K562 (cell line): ENCODE data around the gene VAPB. TPM values are rescaled to one million over a fixed set of nuclear protein-coding genes. Genes with fewer than 3 reads are reported as not detected.

Experiments used
- ATAC-seq: fragments of 200-7000 bp; cut with Tn5 transposase; 3 replicates; pipeline ENCODE4 v1.9.1; 2020; ENCODE audit warnings: moderate library complexity
- BruUV-seq: library from RNA; stranded (reverse); fragments of 400-500 nt; replicated peaks from 2 replicates; lab custom pipeline; 2021; lab: Mats Ljungman, UMichigan
- CTCF ChIA-PET: fragments of 300-600 bp; formaldehyde crosslinking; extraction: SDS; loops from one replicate; lab custom pipeline; 2021; ENCODE audit warnings: low intra/inter-chr PET ratio; lab: Yijun Ruan, JAX
- POLR2A ChIA-PET: fragments of 300-600, 350-650 bp; sonication (Branson Sonifier 250); formaldehyde crosslinking; extraction: SDS; loops from one replicate; lab custom pipeline; 2021; ENCODE audit warnings: antibody characterized with exemption, inconsistent platforms; lab: Yijun Ruan, JAX
- DNase-seq, 4 experiments: peaks; one replicate each; pipeline versions ENCODE4 v3.0.0 to v3.0.0-alpha.2; 2011 to 2018; ENCODE audit warnings: low spot score in 3 of 4, mixed read lengths in 3 of 4; ENCODE audit errors: extremely low read depth in 1 of 4
- FAIRE-seq: peaks from 2 replicates; lab custom pipeline; 2011; peaks lifted over from hg19 to GRCh38; lab: Jason Lieb, UNC
- H2AFZ ChIP-seq: 2 replicates; pipeline ENCODE4 v1.6.0; 2011; ENCODE audit warnings: low read depth, low read length, control low read depth, inconsistent platforms
- H3K27ac ChIP-seq: fragments of 200-600 bp; 3 replicates; pipeline ENCODE4 v1.8.0; 2011; ENCODE audit warnings: low read depth, mild to moderate bottlenecking, control low read depth, inconsistent platforms, low read length, moderate library complexity, mixed read lengths; ENCODE audit errors: extremely low read depth
- H3K27me3 ChIP-seq, 2 experiments: fragments of 300-600 bp in 1 of 2; 2 replicates in 1 of 2; 3 replicates in 1 of 2; pipeline versions ENCODE4 v1.6.0 to v1.8.0; 2011; ENCODE audit warnings: inconsistent platforms in 2 of 2, low read length in 2 of 2, mild to moderate bottlenecking in 1 of 2, mixed read lengths in 1 of 2, moderate library complexity in 1 of 2; ENCODE audit not compliant: control insufficient read depth in 2 of 2, insufficient read depth in 2 of 2
- H3K36me3 ChIP-seq: fragments of 300-600 bp; 3 replicates; pipeline ENCODE4 v1.8.0; 2011; ENCODE audit warnings: mild to moderate bottlenecking, low read length, inconsistent platforms; ENCODE audit not compliant: control insufficient read depth, insufficient read depth
- H3K4me1 ChIP-seq, 2 experiments: fragments of 200-600 bp in 1 of 2; replicated peaks in 1 of 2; 2 replicates in 1 of 2; 3 replicates in 1 of 2; pipeline versions ENCODE4 v1.5.1 to v1.8.0; 2011; ENCODE audit warnings: inconsistent platforms in 2 of 2, low read length in 2 of 2, mild to moderate bottlenecking in 1 of 2, mixed read lengths in 1 of 2, moderate library complexity in 1 of 2; ENCODE audit not compliant: control insufficient read depth in 2 of 2, insufficient read depth in 2 of 2
- H3K4me2 ChIP-seq: 2 replicates; pipeline ENCODE4 v1.6.1; 2011; ENCODE audit warnings: low read length, control low read depth, inconsistent platforms, mixed read lengths; ENCODE audit not compliant: insufficient read depth
- H3K4me3 ChIP-seq: fragments of 200-600 bp; sonication (generic), shearing (Covaris generic); 2 replicates; pipeline ENCODE4 v1.5.1; 2016; ENCODE audit warnings: control low read depth, inconsistent platforms
- H3K79me2 ChIP-seq: fragments of 200-600 bp; 3 replicates; pipeline ENCODE4 v1.8.0; 2011; ENCODE audit warnings: low read length, inconsistent platforms; ENCODE audit not compliant: control insufficient read depth, insufficient read depth
- H3K9ac ChIP-seq, 2 experiments: 2 replicates each; pipeline versions ENCODE4 v1.6.0 to v1.6.1; 2011; ENCODE audit warnings: low read depth in 2 of 2, low read length in 2 of 2, control low read depth in 1 of 2, inconsistent platforms in 1 of 2, mild to moderate bottlenecking in 1 of 2, mixed read lengths in 1 of 2; ENCODE audit not compliant: insufficient read depth in 1 of 2
- H3K9me1 ChIP-seq: one replicate; pipeline ENCODE4 v1.6.0; 2011; ENCODE audit warnings: inconsistent platforms, mild to moderate bottlenecking, low read length, moderate library complexity; ENCODE audit not compliant: control insufficient read depth, insufficient read depth
- H3K9me3 ChIP-seq: replicated peaks from 2 replicates; pipeline ENCODE4 v1.5.1; 2011; ENCODE audit warnings: low read depth, low read length, inconsistent platforms; ENCODE audit not compliant: control insufficient read depth, insufficient read depth
- H4K20me1 ChIP-seq: replicated peaks from 2 replicates; pipeline ENCODE4 v1.6.1; 2011; ENCODE audit warnings: low read length, inconsistent platforms, mixed read lengths; ENCODE audit not compliant: control insufficient read depth, insufficient read depth
- COPS2 ChIP-seq: fragments of 450-650 bp; conservative IDR thresholded peaks from 2 replicates; pipeline ENCODE4 v1.6.1; 2016; ENCODE audit warnings: mild to moderate bottlenecking, moderate library complexity
- DMBX1 ChIP-seq: fragments of 250-450 bp; sonication (Bioruptor Pico); IDR thresholded peaks from 2 replicates; pipeline ENCODE4 v1.8.0; 2022; ENCODE audit warnings: inconsistent platforms, mild to moderate bottlenecking, moderate library complexity, borderline replicate concordance
- EHMT2 ChIP-seq: fragments of 450-650 bp; IDR thresholded peaks from 2 replicates; pipeline ENCODE4 v1.6.1; 2018; ENCODE audit warnings: antibody characterized with exemption
- FOXJ2 ChIP-seq: fragments of 200-800 bp; sonication (Bioruptor generic); IDR thresholded peaks from 2 replicates; pipeline ENCODE4 v1.6.1; 2016; ENCODE audit warnings: missing genetic modification characterization, missing compliant biosample characterization
- GABPA ChIP-seq: fragments of 200-800 bp; sonication (Bioruptor generic); conservative IDR thresholded peaks from 2 replicates; pipeline ENCODE4 v1.6.1; 2016; ENCODE audit warnings: low read depth, missing genetic modification characterization, missing compliant biosample characterization
- HDAC8 ChIP-seq: fragments of 450-650 bp; IDR thresholded peaks from 2 replicates; pipeline ENCODE4 v1.6.1; 2016; ENCODE audit warnings: mild to moderate bottlenecking, missing genetic modification characterization, moderate library complexity, missing compliant biosample characterization
- ID3 ChIP-seq, 2 experiments: fragments of 250-450 bp in 1 of 2; fragments of 450-650 bp in 1 of 2; sonication (Bioruptor Pico) in 1 of 2; IDR thresholded peaks; 2 replicates each; pipeline versions ENCODE4 v1.6.1 to v1.8.0; 2016 to 2021; ENCODE audit warnings: mild to moderate bottlenecking in 2 of 2, moderate library complexity in 2 of 2, missing compliant biosample characterization in 1 of 2, missing genetic modification characterization in 1 of 2
- IFI16 ChIP-seq: fragments of 250-450 bp; sonication (Bioruptor Pico); IDR thresholded peaks from 2 replicates; pipeline ENCODE4 v2.1.2; 2022; ENCODE audit warnings: mild to moderate bottlenecking, inconsistent platforms
- RBM17 ChIP-seq: fragments of 200-400 bp; formaldehyde crosslinking; IDR thresholded peaks from 2 replicates; pipeline ENCODE4 v1.6.1; 2017; ENCODE audit warnings: low read depth, mild to moderate bottlenecking, low read length, borderline replicate concordance
- TRIM24 ChIP-seq, 2 experiments: fragments of 450-650 bp; IDR thresholded peaks; 2 replicates each; pipeline ENCODE4 v1.6.1; 2016
- ZFP30 ChIP-seq: fragments of 250-450 bp; sonication (Bioruptor Pico); IDR thresholded peaks from 2 replicates; pipeline ENCODE4 v1.8.0; 2022; ENCODE audit warnings: moderate library complexity, mild to moderate bottlenecking, inconsistent platforms, borderline replicate concordance
- ZKSCAN1 ChIP-seq: fragments of 150-350 bp; IDR thresholded peaks from 2 replicates; pipeline ENCODE4 v1.6.1; 2016; ENCODE audit warnings: low read depth, low read length
- ZMIZ1 ChIP-seq, 2 experiments: fragments of 150-350 bp in 1 of 2; IDR thresholded peaks; 2 replicates each; pipeline ENCODE4 v1.6.1; 2012 to 2016; ENCODE audit warnings: low read depth in 2 of 2, low read length in 2 of 2, mild to moderate bottlenecking in 1 of 2, moderate library complexity in 1 of 2
- WGBS: fragments of 100-300 bp; shearing (Covaris generic); methylation state at CpG from one replicate; pipeline ENCODE4 v1.1.6; 2016; ENCODE audit warnings: low coverage, mixed read lengths; ENCODE audit not compliant: insufficient coverage; ENCODE audit errors: missing lambda C conversion rate; 5-methylcytosine and 5-hydroxymethylcytosine counted together
- in situ Hi-C: fragments of 300-500 bp; cut with MboI; formaldehyde crosslinking; loops from 4 replicates; pipeline ENCODE4 v1.15.0; 2018; ENCODE audit warnings: inconsistent platforms, mixed read lengths
- intact Hi-C: fragments of 100-400 bp; cut with micrococcal nuclease; formaldehyde crosslinking; loops from 2 replicates; pipeline ENCODE4 v1.14.2; 2022
- polyA plus RNA-seq, 8 experiments: library from polyadenylated mRNA; depleted of rRNA in 4 of 8; stranded (reverse) in 5 of 8; unstranded in 3 of 8; fragments of >200 nt; fragmentation: Nextera tagmentation in 2 of 8; fragmentation: Illumina TruSeq in 1 of 8; extraction: Ambion mirVana in 2 of 8; extraction: Trizol in 1 of 8; gene quantifications; 2 replicates each; pipeline versions ENCODE4 v1.2.1 to v1.2.3, GENCODE V29; 2011 to 2014; ENCODE audit warnings: inconsistent platforms in 1 of 8, missing spikeins in 1 of 8
- total RNA-seq, 7 experiments: library from RNA; depleted of rRNA in 6 of 7; stranded (reverse); fragments of >200 nt in 6 of 7; fragmentation: Illumina TruSeq in 2 of 7; extraction: Trizol in 2 of 7; gene quantifications; 2 replicates each; pipeline versions ENCODE4 v1.2.1 to v1.2.3, GENCODE V29; 2011 to 2021; ENCODE audit warnings: low replicate concordance in 1 of 7

The VAPB gene
- total and polyA plus RNA-seq, 9 of the 15 experiments (the other 6 are each of a cell fraction or from before 2014, with no cell fraction given), result 3.4 to 51.0 (median 27.9) TPM

GRCh38 chr20:58486207-58486606, 97.2 kb downstream of the VAPB start:
- intact Hi-C loops (no loop called here), in situ Hi-C loops (loop anchor here (10.0 kb wide), 1 partner anchor 369 kb away; the partner anchor contains the start of genes GNAS and GNAS-AS1)
- no peak overlapping the region for H3K4me2 ChIP-seq
- no peak for ATAC-seq
- H2AFZ ChIP-seq, result no peak overlapping the region
- peaks cover 2 to 7% of the 10 kb centered on the region in 2 experiments; a peak in 2 of 5 replicates for H3K27me3 ChIP-seq
- no peak for DNase-seq
- H3K79me2 ChIP-seq, result no peaks in the 10 kb centered on the region
- H3K4me3 ChIP-seq, result no peak overlapping the region
- no peak overlapping the region for H3K27ac ChIP-seq
- no peak for FAIRE-seq
- H3K36me3 ChIP-seq, result no peaks in the 10 kb centered on the region
- no peaks in the 10 kb centered on the region for H4K20me1 ChIP-seq
- peaks cover 8% of the 10 kb centered on the region; the same call in 1 of the 2 replicates for H3K9me3 ChIP-seq
- peaks cover 3 to 4% of the 10 kb centered on the region in 2 experiments; a peak in 3 of 5 replicates for H3K4me1 ChIP-seq
- no peak overlapping the region for H3K9ac ChIP-seq
- POLR2A ChIA-PET, result no interaction called here
- CTCF ChIA-PET, result no interaction called here
- BruUV-seq, result no TSS peak
- WGBS, result 0% methylated on average over 1 of the region's 1 CpG
- no peaks in the 10 kb centered on the region for H3K9me1 ChIP-seq
- TF ChIP-seq ZKSCAN1 (no peak), GABPA (tag) (no peak), IFI16 (CRISPR knock-in tag) (no peak), DMBX1 (CRISPR knock-in tag) (no peak), COPS2 (no peak), ID3 (CRISPR knock-in tag; IDR thresholded peaks at IDR 0.05) (no peak), ID3 (tag; IDR thresholded peaks at IDR 0.05) (no peak), ZFP30 (peak; percentile 78; the same call in 1 of the 2 replicates), TRIM24 (IDR thresholded peaks at IDR 0.05) (0 out of 4 replicates have a peak, but pooled peaks of 1 of the 2 experiments have one; percentile 17), EHMT2 (no peak), RBM17 (no peak), HDAC8 (tag) (no peak), ZMIZ1 (IDR thresholded peaks at IDR 0.05; ENCODE audit: low read depth in 2 of 2, low read length in 2 of 2) (no peak), FOXJ2 (tag) (no peak)
